AG04449 (cell line): ENCODE results near the gene DYNLT4.

Experiments
- CTCF ChIA-PET: fragments of 350-600 bp; formaldehyde crosslinking; extraction: SDS; loops from one replicate; lab custom pipeline; 2021; ENCODE audit warnings: antibody characterized with exemption; lab: Yijun Ruan, JAX
- POLR2A ChIA-PET: fragments of 400-600, 350-600 bp; formaldehyde crosslinking; extraction: SDS; loops from one replicate; lab custom pipeline; 2020; ENCODE audit warnings: antibody characterized with exemption, inconsistent platforms; lab: Yijun Ruan, JAX
- DNase-seq: peaks from one replicate; pipeline ENCODE4 v3.0.0-alpha.2; 2010; ENCODE audit warnings: low read depth, low spot score
- H3K4me3 ChIP-seq: 2 replicates; pipeline ENCODE4 v1.5.1; 2011; ENCODE audit warnings: low read depth, mild to moderate bottlenecking, control low read depth, low read length
- CTCF ChIP-seq: IDR thresholded peaks from one replicate; pipeline ENCODE4 v1.5.1; 2011; ENCODE audit warnings: mild to moderate bottlenecking, moderate library complexity, low read length, control low read depth, inconsistent platforms; ENCODE audit not compliant: insufficient read depth; ENCODE audit errors: missing control alignments

DYNLT4 gene

GRCh38 chr1:44759077-44759476 lies 48.1 kb downstream of the DYNLT4 start:
- no peak for DNase-seq
- ChIA-PET CTCF (interaction anchor here (0.9 to 3.6 kb wide), 2 partner anchors 13 to 26 kb away, joined by 3 to 18 read pairs; partner anchors contain the start of gene RNU5D-1), POLR2A (interaction anchor here (0.7 to 3.0 kb wide), 2 partner anchors 17 to 23 kb away, joined by 4 to 10 read pairs; partner anchors contain the start of gene RPS8)
- TF ChIP-seq CTCF = no peak
- H3K4me3 ChIP-seq = no peak overlapping the region

- ChIA-PET POLR2A (no interaction called here), CTCF (interaction anchor here (3.6 kb wide), 1 partner anchor 25 kb away, joined by 18 read pairs; the partner anchor contains the start of gene RNU5D-1)
- no peak for DNase-seq
- no peak for TF ChIP-seq CTCF
- no peak overlapping the region for H3K4me3 ChIP-seq
Measured at GRCh38 chr1:44757420-44757819, 49.7 kb downstream of the DYNLT4 start.
